B cell (primary cell): ENCODE data around the gene UBE2F. TPM values are rescaled to one million over a fixed set of nuclear protein-coding genes. Genes with fewer than 3 reads are reported as not detected.

Experiments used
- ATAC-seq: fragments of 200-7000 bp; cut with Tn5 transposase; one replicate; pipeline ENCODE4 v1.10.0; 2021; ENCODE audit warnings: low read depth, mild to moderate bottlenecking, moderate number of reproducible peaks, moderate library complexity
- CTCF ChIA-PET: fragments of 350-600 bp; sonication (Branson Sonifier 250); formaldehyde crosslinking; loops from one replicate; lab custom pipeline; 2021; ENCODE audit warnings: antibody characterized with exemption, inconsistent platforms; lab: Charles Lee
- POLR2A ChIA-PET: fragments of 350-600 bp; sonication (Branson Sonifier 250); formaldehyde crosslinking; loops from one replicate; lab custom pipeline; 2021; ENCODE audit warnings: antibody characterized with exemption; lab: Charles Lee
- DNase-seq: peaks from one replicate; pipeline ENCODE4 v3.0.0; 2013
- H2AFZ ChIP-seq: 2 replicates; pipeline ENCODE4 v1.6.1; 2012; ENCODE audit warnings: mild to moderate bottlenecking, low read depth, low read length; ENCODE audit not compliant: insufficient read depth, poor library complexity, severe bottlenecking
- H3K27ac ChIP-seq, 2 donors: 1 replicate in 1 of 2; 2 replicates in 1 of 2; pipeline ENCODE4 v1.5.1; 2012 to 2013; ENCODE audit warnings: low read length in 2 of 2, mild to moderate bottlenecking in 2 of 2, moderate library complexity in 1 of 2
- H3K27me3 ChIP-seq, 4 experiments: fragments of 200-600 bp in 1 of 4; sonication (generic) in 1 of 4; replicated peaks in 1 of 4; 1 replicate in 2 of 4; 2 replicates in 2 of 4; pipeline versions ENCODE4 v1.6.1 to v1.7.0; 2013 to 2016; ENCODE audit warnings: low read length in 3 of 4, mild to moderate bottlenecking in 2 of 4, mixed read lengths in 1 of 4, moderate library complexity in 1 of 4; ENCODE audit not compliant: insufficient read depth in 4 of 4, control insufficient read depth in 3 of 4; ENCODE audit errors: control extremely low read depth in 1 of 4
- H3K36me3 ChIP-seq, 2 experiments: replicated peaks in 1 of 2; 1 replicate in 1 of 2; 2 replicates in 1 of 2; pipeline versions ENCODE4 v1.6.1 to v1.7.1; 2013; ENCODE audit warnings: low read length in 1 of 2; ENCODE audit not compliant: insufficient read depth in 2 of 2, control insufficient read depth in 1 of 2; ENCODE audit errors: control extremely low read depth in 1 of 2, extremely low read depth in 1 of 2
- H3K4me1 ChIP-seq, 2 donors: fragments of 200-600 bp in 1 of 2; sonication (generic) in 1 of 2; 1 replicate in 1 of 2; 2 replicates in 1 of 2; pipeline versions ENCODE4 v1.5.1 to v1.6.1; 2013 to 2017; ENCODE audit warnings: low read length in 2 of 2; ENCODE audit not compliant: control insufficient read depth in 2 of 2, insufficient read depth in 2 of 2
- H3K4me2 ChIP-seq: replicated peaks from 2 replicates; pipeline ENCODE3; 2012; ENCODE audit warnings: mild to moderate bottlenecking, low read depth, low read length; ENCODE audit not compliant: poor library complexity, severe bottlenecking
- H3K4me3 ChIP-seq, 5 experiments: fragments of 200-600 bp in 1 of 5; sonication (generic) in 1 of 5; 1 replicate in 3 of 5; 2 replicates in 2 of 5; pipeline versions ENCODE4 v1.5.1 to v1.7.0; 2011 to 2016; ENCODE audit warnings: low read length in 4 of 5, mild to moderate bottlenecking in 4 of 5, low read depth in 2 of 5, control low read depth in 1 of 5, moderate library complexity in 1 of 5; ENCODE audit not compliant: insufficient read depth in 1 of 5; ENCODE audit errors: control extremely low read depth in 1 of 5, extremely low read depth in 1 of 5
- H3K79me2 ChIP-seq: fragments of 200-600 bp; sonication (generic); one replicate; pipeline ENCODE4 v1.6.0; 2016; ENCODE audit warnings: low read length; ENCODE audit not compliant: control insufficient read depth, insufficient read depth
- H3K9ac ChIP-seq: fragments of 200-600 bp; sonication (generic); 2 replicates; pipeline ENCODE4 v1.6.1; 2017; ENCODE audit warnings: mild to moderate bottlenecking, low read length, moderate library complexity
- H3K9me3 ChIP-seq, 3 donors: one replicate each; pipeline versions ENCODE4 v1.6.1 to v1.7.1; 2013; ENCODE audit warnings: low read length in 2 of 3; ENCODE audit not compliant: control insufficient read depth in 2 of 3, insufficient read depth in 1 of 3; ENCODE audit errors: control extremely low read depth in 1 of 3
- H4K20me1 ChIP-seq: 2 replicates; pipeline ENCODE4 v1.6.0; 2012; ENCODE audit warnings: mild to moderate bottlenecking, low read length; ENCODE audit not compliant: insufficient read depth, control insufficient read depth, poor library complexity, severe bottlenecking
- H3K27ac Mint-ChIP-seq: one replicate; pipeline ENCODE4 v1.8.0; 2021; ENCODE audit warnings: mixed read lengths
- H3K27me3 Mint-ChIP-seq: one replicate; pipeline ENCODE4 v1.8.0; 2021; ENCODE audit warnings: mixed read lengths
- H3K4me1 Mint-ChIP-seq: one replicate; pipeline ENCODE4 v1.8.0; 2021; ENCODE audit warnings: mixed read lengths
- H3K4me3 Mint-ChIP-seq: one replicate; pipeline ENCODE4 v1.8.0; 2021; ENCODE audit warnings: mixed read lengths
- H3K9me3 Mint-ChIP-seq: one replicate; pipeline ENCODE4 v1.8.0; 2022; ENCODE audit warnings: mixed read lengths; ENCODE audit not compliant: insufficient read depth
- CTCF ChIP-seq: fragments of 200-600 bp; IDR thresholded peaks from one replicate; pipeline ENCODE4 v1.8.0; 2022; ENCODE audit warnings: antibody characterized with exemption, mild to moderate bottlenecking
- EZH2 ChIP-seq: IDR thresholded peaks from 2 replicates; pipeline ENCODE4 v1.6.1; 2012; ENCODE audit warnings: borderline replicate concordance, low read depth, mild to moderate bottlenecking, moderate library complexity, low read length; ENCODE audit not compliant: insufficient read depth, poor library complexity, severe bottlenecking
- WGBS: methylation state at CpG from one replicate; pipeline ENCODE4 v1.1.5; 2013; ENCODE audit warnings: missing lambda C conversion rate; ENCODE audit not compliant: insufficient coverage; 5-methylcytosine and 5-hydroxymethylcytosine counted together
- intact Hi-C: fragments of 100-400 bp; cut with micrococcal nuclease; formaldehyde crosslinking; loops from one replicate; pipeline ENCODE4 v1.10.0; 2022
- polyA plus RNA-seq: library from polyadenylated mRNA; depleted of rRNA; stranded (reverse); fragments of >200 nt; gene quantifications from 2 replicates; pipeline ENCODE4 v1.2.3, GENCODE V29; 2012
- total RNA-seq, 2 donors: library from RNA; stranded (reverse); fragments of 120-200 nt in 1 of 2; gene quantifications; 1 replicate in 1 of 2; 2 replicates in 1 of 2; pipeline versions ENCODE4 v1.2.3 to v1.2.4, GENCODE V29; 2013 to 2022

UBE2F gene
- total and polyA plus RNA-seq, 2 donors (not counting 1 experiment from before 2014, with no cell fraction given): 22.5 to 57.6 TPM

- DNase-seq: no peak
- H3K27ac Mint-ChIP-seq: no peak overlapping the region
- 100% methylated on average over 2 of the region's 9 CpGs for WGBS
Measured at GRCh38 chr2:238025741-238026360, 59.0 kb downstream of the UBE2F start.

More at GRCh38 chr2:238025741-238026360, 59.0 kb downstream of the UBE2F start:
- no peak for ATAC-seq
- Mint-ChIP-seq H3K4me3 (no peak overlapping the region), H3K9me3 (no peaks in the 10 kb centered on the region), H3K27me3 (no peaks in the 10 kb centered on the region), H3K4me1 (no peaks in the 10 kb centered on the region)
- Histone ChIP-seq H3K4me1 (no peaks in the 10 kb centered on the region), H3K27me3 (no peaks in the 10 kb centered on the region), H2AFZ (no peak overlapping the region), H3K9me3 (no peaks in the 10 kb centered on the region), H4K20me1 (no peaks in the 10 kb centered on the region), H3K36me3 (peaks cover 0 to 28% of the 10 kb centered on the region in 2 experiments), H3K4me2 (no peak overlapping the region), H3K27ac (no peak overlapping the region), H3K9ac (no peak overlapping the region), H3K79me2 (no peaks in the 10 kb centered on the region), H3K4me3 (no peak overlapping the region)
- TF ChIP-seq CTCF: no peak
- no peak for TF ChIP-seq EZH2
- ChIA-PET POLR2A (no interaction called here), CTCF (no interaction called here)
- intact Hi-C loops: no loop called here
